Bronchial epithelial cell (primary cell): ENCODE results near the gene PIAS3. TPM values are rescaled to one million over a fixed set of nuclear protein-coding genes. Genes with fewer than 3 reads are reported as not detected.

Experiments used
- DNase-seq: peaks from one replicate; pipeline ENCODE4 v3.0.0-alpha.2; 2010; ENCODE audit warnings: low read depth
- FAIRE-seq: peaks from 2 replicates; lab custom pipeline; 2011; peaks lifted over from hg19 to GRCh38; lab: Jason Lieb, UNC
- H3K27me3 ChIP-seq: 2 replicates; pipeline ENCODE4 v1.5.1; 2011; ENCODE audit warnings: low read length; ENCODE audit not compliant: control insufficient read depth, insufficient read depth
- H3K36me3 ChIP-seq: 2 replicates; pipeline ENCODE4 v1.5.1; 2011; ENCODE audit warnings: low read length; ENCODE audit not compliant: control insufficient read depth, insufficient read depth
- H3K4me3 ChIP-seq: 2 replicates; pipeline ENCODE4 v1.5.1; 2011; ENCODE audit warnings: mild to moderate bottlenecking, low read depth, low read length, control low read depth
- total RNA-seq: library from RNA; depleted of rRNA; stranded (reverse); fragments of >200 nt; gene quantifications from 2 replicates; pipeline ENCODE4 v1.2.1, GENCODE V29; 2014
- TF ChIP-seq, protein P1 (sequence below): IDR thresholded peaks from 2 replicates; pipeline ENCODE4 v1.5.1; 2011; ENCODE audit warnings: mild to moderate bottlenecking, moderate library complexity, low read length, control low read depth, inconsistent platforms; ENCODE audit not compliant: insufficient read depth, severe bottlenecking

The PIAS3 gene
- total RNA-seq, 1 donor from 2014 or later: 5.0 TPM

- FAIRE-seq (no peak), DNase-seq (no peak)
- TF ChIP-seq, protein P1, sequence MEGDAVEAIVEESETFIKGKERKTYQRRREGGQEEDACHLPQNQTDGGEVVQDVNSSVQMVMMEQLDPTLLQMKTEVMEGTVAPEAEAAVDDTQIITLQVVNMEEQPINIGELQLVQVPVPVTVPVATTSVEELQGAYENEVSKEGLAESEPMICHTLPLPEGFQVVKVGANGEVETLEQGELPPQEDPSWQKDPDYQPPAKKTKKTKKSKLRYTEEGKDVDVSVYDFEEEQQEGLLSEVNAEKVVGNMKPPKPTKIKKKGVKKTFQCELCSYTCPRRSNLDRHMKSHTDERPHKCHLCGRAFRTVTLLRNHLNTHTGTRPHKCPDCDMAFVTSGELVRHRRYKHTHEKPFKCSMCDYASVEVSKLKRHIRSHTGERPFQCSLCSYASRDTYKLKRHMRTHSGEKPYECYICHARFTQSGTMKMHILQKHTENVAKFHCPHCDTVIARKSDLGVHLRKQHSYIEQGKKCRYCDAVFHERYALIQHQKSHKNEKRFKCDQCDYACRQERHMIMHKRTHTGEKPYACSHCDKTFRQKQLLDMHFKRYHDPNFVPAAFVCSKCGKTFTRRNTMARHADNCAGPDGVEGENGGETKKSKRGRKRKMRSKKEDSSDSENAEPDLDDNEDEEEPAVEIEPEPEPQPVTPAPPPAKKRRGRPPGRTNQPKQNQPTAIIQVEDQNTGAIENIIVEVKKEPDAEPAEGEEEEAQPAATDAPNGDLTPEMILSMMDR: no peak
- Histone ChIP-seq H3K27me3 (no peaks in the 10 kb centered on the region), H3K36me3 (peaks cover 28% of the 10 kb centered on the region), H3K4me3 (no peak overlapping the region)
Observed at GRCh38 chr1:145857170-145857569, 1.7 kb downstream of the PIAS3 start.

DNA sequence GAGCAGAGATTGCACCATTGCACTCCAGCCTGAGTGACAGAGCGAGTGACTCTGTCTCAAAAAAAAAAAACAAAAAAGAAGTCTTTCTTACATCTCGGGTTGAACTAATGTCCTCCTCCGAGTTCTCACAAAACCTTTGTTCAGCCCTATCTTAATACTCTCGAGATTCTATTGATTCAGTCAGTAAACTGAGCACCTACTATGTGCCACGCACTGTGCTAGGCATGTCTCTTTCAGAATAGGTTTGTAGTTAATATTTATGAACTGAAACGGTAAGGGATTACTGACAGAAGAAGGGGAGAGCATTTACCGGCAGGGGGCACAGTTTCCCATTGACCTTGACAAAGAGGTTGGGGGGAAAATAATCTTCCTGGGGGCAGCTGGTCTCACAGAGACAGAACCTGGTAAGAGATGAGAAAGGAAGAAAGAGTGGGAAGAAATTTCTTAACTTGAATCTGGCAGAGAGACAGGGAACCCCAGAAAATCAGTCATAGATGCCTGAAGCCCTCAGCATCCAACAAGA lies 3.4 kb downstream of the PIAS3 start:
- TF ChIP-seq, protein P1: no peak
- Histone ChIP-seq H3K27me3 (no peaks in the 10 kb centered on the region), H3K4me3 (no peak overlapping the region), H3K36me3 (peaks cover 34% of the 10 kb centered on the region)
- DNase-seq (no peak), FAIRE-seq (no peak)

GRCh38 chr1:145849356-145850160 lies 9.3 kb downstream of the PIAS3 start:
- TF ChIP-seq, protein P1: peak; percentile 54
- Histone ChIP-seq H3K27me3 (no peaks in the 10 kb centered on the region), H3K36me3 (peaks cover 27% of the 10 kb centered on the region), H3K4me3 (no peak overlapping the region)
- DNase-seq (peak; percentile 59), FAIRE-seq (no peak)

GRCh38 chr1:145847827-145848226 lies 11.1 kb downstream of the PIAS3 start:
- no peak overlapping the region for H3K4me3 ChIP-seq
- TF ChIP-seq, protein P1: no peak
- DNase-seq: no peak
- H3K27me3 ChIP-seq: no peaks in the 10 kb centered on the region
- H3K36me3 ChIP-seq: peaks cover 19% of the 10 kb centered on the region
- no peak for FAIRE-seq

DNA sequence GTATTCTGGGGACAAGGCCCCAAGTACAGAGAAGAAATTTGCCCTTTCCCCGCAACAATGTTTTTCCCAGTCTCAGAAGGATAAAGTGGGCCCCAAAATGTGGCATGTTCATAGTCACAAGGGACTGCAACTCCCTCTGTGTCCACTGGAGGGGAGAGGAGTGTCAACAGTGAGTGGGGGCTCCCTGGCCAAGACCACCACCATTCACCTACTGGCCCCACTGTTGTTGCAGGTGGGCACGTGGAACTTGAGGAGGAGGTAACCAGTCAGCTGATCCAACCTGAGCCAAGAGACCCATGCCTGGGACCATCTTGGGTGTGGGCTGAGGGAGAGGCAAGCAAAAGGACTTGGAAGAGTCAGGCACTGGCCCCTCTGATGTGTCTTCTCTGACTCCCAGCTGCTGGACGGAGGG lies 12.7 kb downstream of the PIAS3 start:
- H3K4me3 ChIP-seq: no peak overlapping the region
- DNase-seq (no peak), FAIRE-seq (no peak)
- TF ChIP-seq, protein P1: peak; percentile 67
- no peaks in the 10 kb centered on the region for H3K27me3 ChIP-seq
- H3K36me3 ChIP-seq: peaks cover 19% of the 10 kb centered on the region
